ENCODE data around the gene FAM210A.

Gene FAM210A

GRCh38 chr18:13617826-13618515 lies 108.4 kb downstream of the FAM210A start:
- WGBS, 2 experiments = 91 to 96% methylated on average over 8 to 9 of the region's 9 CpGs
- Histone ChIP-seq H3K36me3 (ENCODE audit: control insufficient read depth, insufficient read depth, low read length) (no peaks in the 10 kb centered on the region), H3K27me3 (ENCODE audit: control insufficient read depth, insufficient read depth, low read length, poor library complexity, severe bottlenecking) (peaks cover 6% of the 10 kb centered on the region), H3K9me3 (ENCODE audit: control insufficient read depth, low read length) (no peaks in the 10 kb centered on the region), H3K4me1 (ENCODE audit: control insufficient read depth, insufficient read depth, low read length) (peaks cover 9% of the 10 kb centered on the region), H3K4me3 (ENCODE audit: insufficient read depth, low read depth, low read length) (no peak overlapping the region), H3K27ac (ENCODE audit: insufficient read depth, low read depth, low read length, poor library complexity, severe bottlenecking) (no peak overlapping the region)

- Histone ChIP-seq H3K4me3 (ENCODE audit: insufficient read depth, low read depth, low read length) (no peak overlapping the region), H3K27me3 (ENCODE audit: control insufficient read depth, insufficient read depth, low read length, poor library complexity, severe bottlenecking) (peaks cover 20% of the 10 kb centered on the region), H3K9me3 (ENCODE audit: control insufficient read depth, low read length) (no peaks in the 10 kb centered on the region), H3K27ac (ENCODE audit: insufficient read depth, low read depth, low read length, poor library complexity, severe bottlenecking) (no peak overlapping the region), H3K4me1 (ENCODE audit: control insufficient read depth, insufficient read depth, low read length) (peaks cover 17% of the 10 kb centered on the region), H3K36me3 (ENCODE audit: control insufficient read depth, insufficient read depth, low read length) (no peaks in the 10 kb centered on the region)
- WGBS, 2 experiments = 94% methylated on average over 15 of the region's 15 CpGs
Measured at GRCh38 chr18:13616525-13617035, 109.8 kb downstream of the FAM210A start.

GRCh38 chr18:13616041-13616440 lies 110.3 kb downstream of the FAM210A start:
- no peaks in the 10 kb centered on the region for H3K36me3 ChIP-seq (ENCODE audit: control insufficient read depth, insufficient read depth, low read length)
- H3K9me3 ChIP-seq (ENCODE audit: control insufficient read depth, low read length) = no peaks in the 10 kb centered on the region
- peaks cover 25% of the 10 kb centered on the region for H3K27me3 ChIP-seq (ENCODE audit: control insufficient read depth, insufficient read depth, low read length, poor library complexity, severe bottlenecking)
- 87 to 88% methylated on average over 5 of the region's 5 CpGs for WGBS, 2 experiments
- H3K4me1 ChIP-seq (ENCODE audit: control insufficient read depth, insufficient read depth, low read length) = peaks cover 23% of the 10 kb centered on the region
- no peak overlapping the region for H3K27ac ChIP-seq (ENCODE audit: insufficient read depth, low read depth, low read length, poor library complexity, severe bottlenecking)
- no peak overlapping the region for H3K4me3 ChIP-seq (ENCODE audit: insufficient read depth, low read depth, low read length)

GRCh38 chr18:13615432-13615861 lies 110.9 kb downstream of the FAM210A start:
- H3K27ac ChIP-seq (ENCODE audit: insufficient read depth, low read depth, low read length, poor library complexity, severe bottlenecking) = no peak overlapping the region
- no peak overlapping the region for H3K4me3 ChIP-seq (ENCODE audit: insufficient read depth, low read depth, low read length)
- WGBS, 2 experiments = 95 to 96% methylated on average over 8 of the region's 8 CpGs
- no peaks in the 10 kb centered on the region for H3K9me3 ChIP-seq (ENCODE audit: control insufficient read depth, low read length)
- peaks cover 31% of the 10 kb centered on the region for H3K27me3 ChIP-seq (ENCODE audit: control insufficient read depth, insufficient read depth, low read length, poor library complexity, severe bottlenecking)
- peaks cover 28% of the 10 kb centered on the region for H3K4me1 ChIP-seq (ENCODE audit: control insufficient read depth, insufficient read depth, low read length)
- no peaks in the 10 kb centered on the region for H3K36me3 ChIP-seq (ENCODE audit: control insufficient read depth, insufficient read depth, low read length)

- H3K27me3 ChIP-seq (ENCODE audit: control insufficient read depth, insufficient read depth, low read length, poor library complexity, severe bottlenecking) = peaks cover 32% of the 10 kb centered on the region
- no peak overlapping the region for H3K4me3 ChIP-seq (ENCODE audit: insufficient read depth, low read depth, low read length)
- no peaks in the 10 kb centered on the region for H3K36me3 ChIP-seq (ENCODE audit: control insufficient read depth, insufficient read depth, low read length)
- WGBS, 2 experiments = 91 to 95% methylated on average over 16 of the region's 16 CpGs
- H3K27ac ChIP-seq (ENCODE audit: insufficient read depth, low read depth, low read length, poor library complexity, severe bottlenecking) = no peak overlapping the region
- peaks cover 27% of the 10 kb centered on the region for H3K4me1 ChIP-seq (ENCODE audit: control insufficient read depth, insufficient read depth, low read length)
- H3K9me3 ChIP-seq (ENCODE audit: control insufficient read depth, low read length) = no peaks in the 10 kb centered on the region
Measured at GRCh38 chr18:13614641-13615288, 111.6 kb downstream of the FAM210A start.

DNA sequence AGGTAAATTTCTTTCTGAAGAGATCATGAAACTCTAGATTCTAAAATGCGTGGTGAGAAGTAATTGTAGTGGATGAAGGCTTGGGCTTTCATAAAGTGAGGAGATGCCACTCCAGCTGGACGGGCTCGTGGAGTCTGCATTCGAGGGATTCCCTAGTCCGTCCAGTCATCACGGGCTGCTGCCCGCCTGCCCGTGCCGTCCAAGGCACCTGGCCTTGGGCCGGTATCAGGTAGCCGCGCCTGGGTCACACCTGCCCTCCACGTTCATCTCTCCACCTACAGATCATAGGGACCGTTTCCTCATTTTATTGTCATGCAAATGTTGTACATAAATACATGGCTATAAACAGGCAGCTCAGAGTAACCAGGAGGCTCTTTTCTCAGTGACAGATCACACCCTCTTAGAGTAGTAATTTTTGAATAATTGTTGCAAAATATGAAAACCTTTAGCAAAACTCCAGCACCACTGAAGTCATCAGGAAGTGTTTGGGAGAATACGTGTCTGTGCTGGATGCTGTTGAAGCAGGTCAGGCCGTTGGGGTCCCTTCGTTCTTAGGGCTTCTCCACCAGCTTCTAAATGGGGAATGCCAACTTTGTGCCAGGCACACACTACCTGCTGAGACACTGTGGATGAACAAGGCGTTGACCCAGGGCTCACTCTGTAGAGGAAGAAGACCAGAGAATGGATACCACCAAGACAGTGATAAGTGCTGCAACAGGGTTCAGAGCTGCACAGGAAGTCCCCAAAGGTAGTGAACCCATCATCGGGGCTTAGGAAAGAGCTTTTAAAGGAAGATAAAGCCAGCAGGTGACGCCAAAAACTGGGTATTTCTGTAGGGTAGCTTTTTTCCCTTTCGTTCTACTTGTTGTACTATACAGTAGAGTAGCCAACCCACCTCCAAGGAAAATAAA lies 112.5 kb downstream of the FAM210A start:
- Histone ChIP-seq H3K9me3 (ENCODE audit: control insufficient read depth, low read length) (no peaks in the 10 kb centered on the region), H3K4me1 (ENCODE audit: control insufficient read depth, insufficient read depth, low read length) (peaks cover 23% of the 10 kb centered on the region), H3K27me3 (ENCODE audit: control insufficient read depth, insufficient read depth, low read length, poor library complexity, severe bottlenecking) (peaks cover 32% of the 10 kb centered on the region), H3K36me3 (ENCODE audit: control insufficient read depth, insufficient read depth, low read length) (no peaks in the 10 kb centered on the region), H3K27ac (ENCODE audit: insufficient read depth, low read depth, low read length, poor library complexity, severe bottlenecking) (no peak overlapping the region), H3K4me3 (ENCODE audit: insufficient read depth, low read depth, low read length) (no peak overlapping the region)
- 92 to 93% methylated on average over 20 of the region's 21 CpGs for WGBS, 2 experiments

Data from ectodermal cell (in vitro differentiated cells).